Stimulated activated CD4-positive, alpha-beta T cell treated with anti-CD3 and anti-CD28 coated beads, TNF-alpha, amount 100 ng/mL, for 4 hours (primary cell): ENCODE data around the gene TGFBR3.

Experiments used
- DNase-seq, 3 experiments: peaks; one replicate each; pipeline ENCODE4 v3.0.0-alpha.2; 2020; ENCODE audit warnings: low read depth in 3 of 3

The TGFBR3 gene

GRCh38 chr1:91755702-91756287, 130.2 kb downstream of the TGFBR3 start:
- DNase-seq, result no peak

- DNase-seq, result no peak
These were observed 131.0 kb downstream of the TGFBR3 start for GRCh38 chr1:91754816-91755580.

GRCh38 chr1:91754348-91754747, 131.6 kb downstream of the TGFBR3 start:
- DNase-seq, result no peak

- DNase-seq, result no peak
These were observed 132.1 kb downstream of the TGFBR3 start for GRCh38 chr1:91753878-91754277.

- no peak for DNase-seq
These were observed 133.6 kb downstream of the TGFBR3 start for GRCh38 chr1:91752324-91752723.

- no peak for DNase-seq
These were observed 134.7 kb downstream of the TGFBR3 start for GRCh38 chr1:91751275-91751674.

- DNase-seq, result no peak
These were observed 135.5 kb downstream of the TGFBR3 start for GRCh38 chr1:91750398-91750996.

GRCh38 chr1:91749788-91750231, 136.1 kb downstream of the TGFBR3 start:
- DNase-seq, result no peak

- no peak for DNase-seq
These were observed 138.3 kb downstream of the TGFBR3 start for GRCh38 chr1:91747666-91748065.

GRCh38 chr1:91746728-91747338, 139.1 kb downstream of the TGFBR3 start:
- no peak for DNase-seq

- no peak for DNase-seq
These were observed 140.1 kb downstream of the TGFBR3 start for GRCh38 chr1:91745640-91746373.

GRCh38 chr1:91744953-91745639, 140.9 kb downstream of the TGFBR3 start:
- no peak for DNase-seq

GRCh38 chr1:91742848-91743292, 143.1 kb downstream of the TGFBR3 start:
- no peak for DNase-seq

GRCh38 chr1:91741906-91742305, 144.0 kb downstream of the TGFBR3 start:
- DNase-seq, result no peak

GRCh38 chr1:91741301-91741700, 144.7 kb downstream of the TGFBR3 start:
- no peak for DNase-seq

GRCh38 chr1:91737650-91738049, 148.3 kb downstream of the TGFBR3 start:
- no peak for DNase-seq

GRCh38 chr1:91736715-91737615, 149.0 kb downstream of the TGFBR3 start:
- no peak for DNase-seq

GRCh38 chr1:91736146-91736714, 149.7 kb downstream of the TGFBR3 start:
- no peak for DNase-seq

GRCh38 chr1:91735266-91735845, 150.6 kb downstream of the TGFBR3 start:
- no peak for DNase-seq
